ENCODE data around the gene NEO1. TPM values are rescaled to one million over a fixed set of nuclear protein-coding genes. Genes with fewer than 3 reads are reported as not detected.

Gene NEO1
- total RNA-seq, 1 donor from 2014 or later, result 31.3 TPM

GRCh38 chr15:73127302-73127936 is 75.2 kb downstream of the NEO1 start:
- H3K4me1 ChIP-seq (ENCODE audit: control insufficient read depth in 3 of 3, insufficient read depth in 3 of 3, low read length in 3 of 3), result no peaks in the 10 kb centered on the region
- no peaks in the 10 kb centered on the region for H3K9me3 ChIP-seq (ENCODE audit: control insufficient read depth in 3 of 3, low read length in 3 of 3)
- no peak overlapping the region for H3K4me3 ChIP-seq (ENCODE audit: low read length in 3 of 3)
- H3K27me3 ChIP-seq (ENCODE audit: control insufficient read depth in 3 of 3, insufficient read depth in 3 of 3, low read length in 3 of 3), result no peaks in the 10 kb centered on the region
- H3K9ac ChIP-seq (ENCODE audit: low read depth in 1 of 3, low read length in 3 of 3), result no peak overlapping the region
- peaks cover 3 to 14% (median 5%) of the 10 kb centered on the region in 3 donors for H3K36me3 ChIP-seq (ENCODE audit: control insufficient read depth in 3 of 3, insufficient read depth in 3 of 3, low read length in 3 of 3)
- H3K27ac ChIP-seq (ENCODE audit: low read depth, low read length), result no peak overlapping the region

- peaks cover 0 to 3% (median 0%) of the 10 kb centered on the region in 3 donors for H3K36me3 ChIP-seq (ENCODE audit: control insufficient read depth in 3 of 3, insufficient read depth in 3 of 3, low read length in 3 of 3)
- H3K27ac ChIP-seq (ENCODE audit: low read depth, low read length), result no peak overlapping the region
- H3K9me3 ChIP-seq (ENCODE audit: control insufficient read depth in 3 of 3, low read length in 3 of 3), result no peaks in the 10 kb centered on the region
- H3K4me1 ChIP-seq (ENCODE audit: control insufficient read depth in 3 of 3, insufficient read depth in 3 of 3, low read length in 3 of 3), result no peaks in the 10 kb centered on the region
- no peaks in the 10 kb centered on the region for H3K27me3 ChIP-seq (ENCODE audit: control insufficient read depth in 3 of 3, insufficient read depth in 3 of 3, low read length in 3 of 3)
- H3K9ac ChIP-seq (ENCODE audit: low read depth in 1 of 3, low read length in 3 of 3), result no peak overlapping the region
- H3K4me3 ChIP-seq (ENCODE audit: low read length in 3 of 3), result no peak overlapping the region
Observed at GRCh38 chr15:73130830-73131229, 78.6 kb downstream of the NEO1 start.

GRCh38 chr15:73134196-73134595 is 81.9 kb downstream of the NEO1 start:
- Histone ChIP-seq H3K9me3 (ENCODE audit: control insufficient read depth in 3 of 3, low read length in 3 of 3) (no peaks in the 10 kb centered on the region), H3K27ac (ENCODE audit: low read depth, low read length) (no peak overlapping the region), H3K9ac (ENCODE audit: low read depth in 1 of 3, low read length in 3 of 3) (no peak overlapping the region), H3K27me3 (ENCODE audit: control insufficient read depth in 3 of 3, insufficient read depth in 3 of 3, low read length in 3 of 3) (no peaks in the 10 kb centered on the region), H3K4me1 (ENCODE audit: control insufficient read depth in 3 of 3, insufficient read depth in 3 of 3, low read length in 3 of 3) (no peaks in the 10 kb centered on the region), H3K36me3 (ENCODE audit: control insufficient read depth in 3 of 3, insufficient read depth in 3 of 3, low read length in 3 of 3) (peaks cover 0 to 5% (median 2%) of the 10 kb centered on the region in 3 donors), H3K4me3 (ENCODE audit: low read length in 3 of 3) (no peak overlapping the region)

- Histone ChIP-seq H3K36me3 (ENCODE audit: control insufficient read depth in 3 of 3, insufficient read depth in 3 of 3, low read length in 3 of 3) (peaks cover 2 to 5% (median 4%) of the 10 kb centered on the region in 3 donors), H3K9me3 (ENCODE audit: control insufficient read depth in 3 of 3, low read length in 3 of 3) (no peaks in the 10 kb centered on the region), H3K9ac (ENCODE audit: low read depth in 1 of 3, low read length in 3 of 3) (no peak overlapping the region), H3K4me1 (ENCODE audit: control insufficient read depth in 3 of 3, insufficient read depth in 3 of 3, low read length in 3 of 3) (no peaks in the 10 kb centered on the region), H3K27me3 (ENCODE audit: control insufficient read depth in 3 of 3, insufficient read depth in 3 of 3, low read length in 3 of 3) (no peaks in the 10 kb centered on the region), H3K27ac (ENCODE audit: low read depth, low read length) (no peak overlapping the region), H3K4me3 (ENCODE audit: low read length in 3 of 3) (no peak overlapping the region)
Observed at GRCh38 chr15:73139041-73139743, 86.9 kb downstream of the NEO1 start.

GRCh38 chr15:73139744-73140553 is 87.7 kb downstream of the NEO1 start:
- H3K9ac ChIP-seq (ENCODE audit: low read depth in 1 of 3, low read length in 3 of 3), result no peak overlapping the region
- no peak overlapping the region for H3K4me3 ChIP-seq (ENCODE audit: low read length in 3 of 3)
- no peaks in the 10 kb centered on the region for H3K9me3 ChIP-seq (ENCODE audit: control insufficient read depth in 3 of 3, low read length in 3 of 3)
- no peaks in the 10 kb centered on the region for H3K4me1 ChIP-seq (ENCODE audit: control insufficient read depth in 3 of 3, insufficient read depth in 3 of 3, low read length in 3 of 3)
- no peak overlapping the region for H3K27ac ChIP-seq (ENCODE audit: low read depth, low read length)
- H3K36me3 ChIP-seq (ENCODE audit: control insufficient read depth in 3 of 3, insufficient read depth in 3 of 3, low read length in 3 of 3), result peaks cover 2 to 5% (median 4%) of the 10 kb centered on the region in 3 donors
- H3K27me3 ChIP-seq (ENCODE audit: control insufficient read depth in 3 of 3, insufficient read depth in 3 of 3, low read length in 3 of 3), result no peaks in the 10 kb centered on the region

- H3K27ac ChIP-seq (ENCODE audit: low read depth, low read length), result no peak overlapping the region
Observed at GRCh38 chr15:73141216-73141900, 89.1 kb downstream of the NEO1 start.

GRCh38 chr15:73142802-73143762 is 90.8 kb downstream of the NEO1 start:
- Histone ChIP-seq H3K4me1 (ENCODE audit: control insufficient read depth in 3 of 3, insufficient read depth in 3 of 3, low read length in 3 of 3) (no peaks in the 10 kb centered on the region), H3K36me3 (ENCODE audit: control insufficient read depth in 3 of 3, insufficient read depth in 3 of 3, low read length in 3 of 3) (peaks cover 0 to 4% (median 0%) of the 10 kb centered on the region in 3 donors), H3K9me3 (ENCODE audit: control insufficient read depth in 3 of 3, low read length in 3 of 3) (no peaks in the 10 kb centered on the region), H3K27me3 (ENCODE audit: control insufficient read depth in 3 of 3, insufficient read depth in 3 of 3, low read length in 3 of 3) (no peaks in the 10 kb centered on the region), H3K9ac (ENCODE audit: low read depth in 1 of 3, low read length in 3 of 3) (no peak overlapping the region), H3K27ac (ENCODE audit: low read depth, low read length) (no peak overlapping the region), H3K4me3 (ENCODE audit: low read length in 3 of 3) (no peak overlapping the region)

More at GRCh38 chr15:73141216-73141900, 89.1 kb downstream of the NEO1 start:
- Histone ChIP-seq H3K36me3 (ENCODE audit: control insufficient read depth in 3 of 3, insufficient read depth in 3 of 3, low read length in 3 of 3) (peaks cover 2 to 4% (median 4%) of the 10 kb centered on the region in 3 donors), H3K27me3 (ENCODE audit: control insufficient read depth in 3 of 3, insufficient read depth in 3 of 3, low read length in 3 of 3) (no peaks in the 10 kb centered on the region), H3K4me3 (ENCODE audit: low read length in 3 of 3) (no peak overlapping the region), H3K9ac (ENCODE audit: low read depth in 1 of 3, low read length in 3 of 3) (no peak overlapping the region), H3K4me1 (ENCODE audit: control insufficient read depth in 3 of 3, insufficient read depth in 3 of 3, low read length in 3 of 3) (no peaks in the 10 kb centered on the region), H3K9me3 (ENCODE audit: control insufficient read depth in 3 of 3, low read length in 3 of 3) (no peaks in the 10 kb centered on the region)

GRCh38 chr15:73143763-73144155 is 91.5 kb downstream of the NEO1 start:
- Histone ChIP-seq H3K9ac (ENCODE audit: low read depth in 1 of 3, low read length in 3 of 3) (no peak overlapping the region), H3K4me1 (ENCODE audit: control insufficient read depth in 3 of 3, insufficient read depth in 3 of 3, low read length in 3 of 3) (no peaks in the 10 kb centered on the region), H3K4me3 (ENCODE audit: low read length in 3 of 3) (no peak overlapping the region), H3K27ac (ENCODE audit: low read depth, low read length) (no peak overlapping the region), H3K36me3 (ENCODE audit: control insufficient read depth in 3 of 3, insufficient read depth in 3 of 3, low read length in 3 of 3) (peaks cover 0 to 4% (median 0%) of the 10 kb centered on the region in 3 donors), H3K27me3 (ENCODE audit: control insufficient read depth in 3 of 3, insufficient read depth in 3 of 3, low read length in 3 of 3) (no peaks in the 10 kb centered on the region), H3K9me3 (ENCODE audit: control insufficient read depth in 3 of 3, low read length in 3 of 3) (no peaks in the 10 kb centered on the region)

- no peak overlapping the region for H3K4me3 ChIP-seq (ENCODE audit: low read length in 3 of 3)
- no peak overlapping the region for H3K9ac ChIP-seq (ENCODE audit: low read depth in 1 of 3, low read length in 3 of 3)
- no peak overlapping the region for H3K27ac ChIP-seq (ENCODE audit: low read depth, low read length)
- no peaks in the 10 kb centered on the region for H3K27me3 ChIP-seq (ENCODE audit: control insufficient read depth in 3 of 3, insufficient read depth in 3 of 3, low read length in 3 of 3)
- no peaks in the 10 kb centered on the region for H3K9me3 ChIP-seq (ENCODE audit: control insufficient read depth in 3 of 3, low read length in 3 of 3)
- H3K36me3 ChIP-seq (ENCODE audit: control insufficient read depth in 3 of 3, insufficient read depth in 3 of 3, low read length in 3 of 3), result peaks cover 0 to 4% (median 0%) of the 10 kb centered on the region in 3 donors
- peaks cover 0 to 4% (median 0%) of the 10 kb centered on the region in 3 donors for H3K4me1 ChIP-seq (ENCODE audit: control insufficient read depth in 3 of 3, insufficient read depth in 3 of 3, low read length in 3 of 3)
Observed at GRCh38 chr15:73146419-73146818, 94.2 kb downstream of the NEO1 start.
